ENCODE results near the gene PRDM16.

Gene PRDM16

GRCh38 chr1:3067671-3068563, 1.1 kb upstream of the PRDM16 start:
- in situ Hi-C loops (cut with HindIII; ENCODE audit: low sequenced_read_pairs), result no loop called here

GRCh38 chr1:3069491-3070308, 697 bp downstream of the PRDM16 start:
- in situ Hi-C loops (cut with HindIII; ENCODE audit: low sequenced_read_pairs), result loop anchor here (10.0 kb wide), 2 partner anchors 315 to 645 kb away; no protein-coding TSS in a partner anchor

DNA sequence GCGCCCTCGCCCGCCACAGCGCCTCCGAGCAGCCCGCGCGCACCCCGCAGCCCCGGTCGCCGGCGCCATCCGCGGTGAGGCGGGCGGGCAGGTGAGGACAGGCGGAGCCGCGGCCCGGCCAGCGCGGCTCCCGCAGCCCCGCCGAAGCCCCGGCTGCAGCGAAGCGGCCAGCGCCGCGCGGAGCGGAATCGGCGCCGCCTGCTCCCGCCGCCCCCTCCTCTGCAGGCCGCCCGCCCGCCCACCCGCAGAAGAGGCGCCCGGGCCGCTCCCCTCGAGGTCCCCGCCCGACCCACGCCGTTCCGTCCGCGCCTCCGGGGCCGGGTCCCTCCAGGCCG, 1.3 kb downstream of the PRDM16 start:
- in situ Hi-C loops (cut with HindIII; ENCODE audit: low sequenced_read_pairs), result loop anchor here (10.0 kb wide), 2 partner anchors 315 to 645 kb away; no protein-coding TSS in a partner anchor

DNA sequence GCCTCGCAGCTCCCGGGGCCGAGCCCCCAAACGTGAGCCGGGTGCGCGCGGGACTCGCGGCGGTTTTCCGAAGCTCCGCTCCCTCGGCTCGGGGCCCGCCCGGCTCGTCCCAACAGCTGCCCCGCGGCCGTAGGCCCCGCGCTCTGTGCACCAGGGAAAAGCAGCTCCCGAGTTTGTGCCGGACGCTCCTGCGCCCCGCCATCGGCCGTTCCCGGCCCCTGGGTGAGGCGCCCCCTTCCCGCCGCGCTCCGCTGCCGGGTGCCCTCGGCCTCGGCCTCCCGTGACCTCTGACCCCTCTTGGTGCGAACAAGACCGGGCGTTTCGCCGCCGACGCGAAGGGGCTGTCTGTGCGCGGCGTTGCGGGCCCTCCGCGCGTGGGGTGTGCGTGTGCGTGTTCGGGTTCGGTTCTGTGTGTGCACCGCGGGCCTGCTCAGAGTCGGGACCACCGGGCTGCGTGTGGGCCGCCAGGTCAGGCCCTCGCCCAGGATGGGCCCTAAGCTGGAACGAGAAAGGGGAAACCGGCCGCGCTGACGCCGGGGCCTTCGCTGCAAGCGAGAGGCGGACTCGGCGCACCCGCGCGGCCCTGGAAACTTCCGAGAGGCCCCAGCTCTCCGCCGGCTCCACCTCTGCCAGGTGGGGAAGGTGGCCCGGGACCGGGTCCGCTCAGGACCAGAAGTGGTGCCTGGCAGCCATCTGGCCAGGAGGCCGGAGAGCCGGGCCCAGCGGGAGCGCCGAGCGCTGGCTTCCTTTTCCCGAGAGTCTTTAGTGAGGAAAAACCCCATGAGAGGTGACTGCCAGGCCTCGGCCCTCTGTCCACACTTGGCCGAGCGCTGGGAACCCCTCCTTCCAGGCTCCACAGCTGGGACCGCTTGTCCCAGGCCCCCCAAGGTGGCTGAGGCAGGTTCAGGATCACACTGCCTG, 1.9 kb downstream of the PRDM16 start:
- in situ Hi-C loops (cut with HindIII; ENCODE audit: low sequenced_read_pairs), result loop anchor here (10.0 kb wide), 2 partner anchors 314 to 646 kb away; no protein-coding TSS in a partner anchor

GRCh38 chr1:3071565-3072390, 2.8 kb downstream of the PRDM16 start:
- in situ Hi-C loops (cut with HindIII; ENCODE audit: low sequenced_read_pairs), result loop anchor here (10.0 kb wide), 2 partner anchors 313 to 647 kb away; no protein-coding TSS in a partner anchor

- in situ Hi-C loops (cut with HindIII; ENCODE audit: low sequenced_read_pairs), result loop anchor here (10.0 kb wide), 2 partner anchors 312 to 648 kb away; no protein-coding TSS in a partner anchor
Measured at GRCh38 chr1:3072391-3073185, 3.6 kb downstream of the PRDM16 start.

GRCh38 chr1:3073186-3073488, 4.1 kb downstream of the PRDM16 start:
- in situ Hi-C loops (cut with HindIII; ENCODE audit: low sequenced_read_pairs), result loop anchor here (10.0 kb wide), 2 partner anchors 312 to 648 kb away; no protein-coding TSS in a partner anchor

DNA sequence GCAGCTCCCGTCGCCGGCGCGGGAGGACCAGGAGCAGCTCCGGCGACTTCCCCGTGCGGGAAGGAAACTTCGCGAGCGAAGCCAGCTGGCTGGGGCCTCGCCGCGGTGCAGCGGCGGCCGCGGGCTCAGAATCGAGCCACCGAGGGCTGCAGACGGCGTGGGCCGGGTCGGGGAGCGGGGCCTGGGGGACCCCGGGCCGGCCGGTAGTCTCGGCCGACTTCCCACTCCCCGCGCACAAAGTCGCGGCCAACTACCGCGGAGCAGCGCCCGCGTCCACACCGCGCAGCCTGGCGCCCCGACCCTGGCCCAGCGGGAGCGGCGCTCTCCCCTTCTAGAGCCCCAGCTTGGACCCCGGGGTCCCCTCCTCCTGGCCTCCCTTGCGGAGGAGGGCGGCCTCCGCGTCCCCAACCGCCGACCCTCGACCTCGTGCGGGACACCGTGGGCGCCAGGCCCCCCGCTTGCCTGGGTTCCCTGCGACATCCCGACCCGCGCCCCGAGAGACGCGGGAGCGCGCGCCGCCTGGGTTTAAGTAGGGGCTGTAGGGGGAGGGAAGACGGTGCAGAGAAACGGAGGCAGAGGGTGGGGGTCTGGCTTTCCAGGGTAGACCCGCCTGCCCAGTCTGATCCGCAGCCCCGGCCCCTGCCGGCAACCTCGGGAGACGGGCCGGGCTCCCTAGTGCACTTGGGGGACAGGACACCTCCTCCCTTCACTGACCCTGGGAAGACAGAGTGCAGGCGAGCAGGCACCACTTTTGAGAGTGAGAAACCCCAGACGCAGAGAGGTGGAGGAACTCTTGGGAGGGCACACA, 4.7 kb downstream of the PRDM16 start:
- in situ Hi-C loops (cut with HindIII; ENCODE audit: low sequenced_read_pairs), result loop anchor here (10.0 kb wide), 2 partner anchors 311 to 649 kb away; no protein-coding TSS in a partner anchor

- in situ Hi-C loops (cut with HindIII; ENCODE audit: low sequenced_read_pairs), result loop anchor here (10.0 kb wide), 2 partner anchors 310 to 650 kb away; no protein-coding TSS in a partner anchor
Measured at GRCh38 chr1:3074297-3074741, 5.3 kb downstream of the PRDM16 start.

GRCh38 chr1:3074800-3075199, 5.8 kb downstream of the PRDM16 start:
- in situ Hi-C loops (cut with HindIII; ENCODE audit: low sequenced_read_pairs), result loop anchor here (10.0 kb wide), 2 partner anchors 310 to 650 kb away; no protein-coding TSS in a partner anchor

- in situ Hi-C loops (cut with HindIII; ENCODE audit: low sequenced_read_pairs), result loop anchor here (10.0 kb wide), 2 partner anchors 309 to 651 kb away; no protein-coding TSS in a partner anchor
Measured at GRCh38 chr1:3075666-3076362, 6.8 kb downstream of the PRDM16 start.

- in situ Hi-C loops (cut with HindIII; ENCODE audit: low sequenced_read_pairs), result loop anchor here (10.0 kb wide), 2 partner anchors 308 to 652 kb away; no protein-coding TSS in a partner anchor
Measured at GRCh38 chr1:3076363-3076740, 7.3 kb downstream of the PRDM16 start.

GRCh38 chr1:3077081-3077480, 8.1 kb downstream of the PRDM16 start:
- in situ Hi-C loops (cut with HindIII; ENCODE audit: low sequenced_read_pairs), result loop anchor here (10.0 kb wide), 2 partner anchors 308 to 652 kb away; no protein-coding TSS in a partner anchor

DNA sequence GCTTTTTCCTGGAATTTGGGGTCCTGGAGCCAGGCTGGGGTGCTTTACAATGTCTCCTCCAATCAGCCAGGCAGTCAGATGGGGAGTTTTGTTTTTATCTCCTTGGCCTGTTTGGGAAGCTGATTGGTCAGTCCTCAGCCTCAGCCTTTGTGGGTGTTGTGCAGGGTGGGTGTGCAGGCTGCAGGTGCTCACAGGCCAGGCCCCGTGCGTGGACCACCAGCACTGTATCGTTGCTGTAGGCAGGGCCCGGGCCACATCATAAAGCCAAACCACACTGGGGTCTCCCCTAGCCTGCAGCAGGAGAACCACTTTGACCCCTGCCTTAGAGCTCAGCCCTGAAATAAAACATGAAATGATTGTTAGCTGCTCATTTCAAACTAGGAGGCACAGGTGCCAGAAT, 8.6 kb downstream of the PRDM16 start:
- in situ Hi-C loops (cut with HindIII; ENCODE audit: low sequenced_read_pairs), result loop anchor here (10.0 kb wide), 2 partner anchors 307 to 653 kb away; no protein-coding TSS in a partner anchor

DNA sequence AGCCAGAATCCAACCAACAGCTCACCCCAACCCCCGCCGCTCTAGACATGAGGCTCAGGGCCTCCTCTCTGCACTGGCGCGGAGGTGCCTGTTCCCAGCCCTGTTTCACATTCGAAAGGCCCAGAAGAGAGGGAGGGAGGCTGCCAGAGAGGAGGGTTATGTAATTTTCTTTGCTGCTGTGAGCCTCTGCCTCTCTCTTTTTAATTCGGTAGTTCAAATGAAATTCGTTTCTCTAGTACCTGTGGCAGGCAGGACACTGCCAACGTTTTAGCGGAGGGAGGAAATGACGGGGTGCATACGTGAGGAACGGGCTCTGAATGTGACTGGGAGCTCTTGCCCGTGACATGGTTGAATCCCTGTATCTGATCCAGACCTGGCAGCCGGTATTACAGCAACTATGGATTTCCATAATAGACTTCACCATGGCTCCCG, 9.4 kb downstream of the PRDM16 start:
- in situ Hi-C loops (cut with HindIII; ENCODE audit: low sequenced_read_pairs), result loop anchor here (10.0 kb wide), 2 partner anchors 306 to 654 kb away; no protein-coding TSS in a partner anchor

DNA sequence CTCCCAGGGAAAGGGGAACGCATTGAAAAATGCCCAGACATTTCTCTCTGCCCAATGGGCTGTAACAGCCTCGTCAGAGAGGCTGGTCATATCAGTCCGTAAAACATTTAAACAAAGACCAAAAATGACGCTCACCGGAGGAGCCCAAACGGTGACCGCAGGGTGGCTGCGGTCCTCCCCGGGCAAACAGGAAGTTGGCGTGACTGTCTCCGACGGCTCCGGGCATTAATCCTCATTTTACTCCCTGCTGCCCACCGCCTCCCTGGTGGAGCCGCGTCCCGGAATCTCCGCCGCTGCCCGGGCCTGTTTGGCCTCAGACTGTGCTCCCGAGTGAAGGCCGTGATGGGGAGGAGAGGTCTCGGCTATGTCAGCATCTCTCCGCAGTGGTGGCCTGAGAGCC, 9.9 kb downstream of the PRDM16 start:
- in situ Hi-C loops (cut with HindIII; ENCODE audit: low sequenced_read_pairs), result loop anchor here (10.0 kb wide), 2 partner anchors 306 to 654 kb away; no protein-coding TSS in a partner anchor
